Astrocyte (in vitro differentiated cells and primary cell): ENCODE measurements around the gene SEC22A. TPM values are rescaled to one million over a fixed set of nuclear protein-coding genes. Genes with fewer than 3 reads are reported as not detected.

Experiments
- DNase-seq: peaks from one replicate; pipeline ENCODE4 v3.0.0-alpha.2; 2010; ENCODE audit warnings: low read depth
- FAIRE-seq: peaks from 2 replicates; lab custom pipeline; 2011; peaks lifted over from hg19 to GRCh38; lab: Jason Lieb, UNC
- H2AFZ ChIP-seq: 2 replicates; pipeline ENCODE4 v1.6.0; 2012; ENCODE audit warnings: low read depth, low read length, inconsistent platforms
- H3K27ac ChIP-seq: 2 replicates; pipeline ENCODE4 v1.5.1; 2011; ENCODE audit warnings: low read depth, low read length, inconsistent platforms
- H3K27me3 ChIP-seq: 2 replicates; pipeline ENCODE4 v1.6.0; 2011; ENCODE audit warnings: low read length, inconsistent platforms; ENCODE audit not compliant: insufficient read depth
- H3K36me3 ChIP-seq: 2 replicates; pipeline ENCODE4 v1.5.1; 2011; ENCODE audit warnings: low read length, inconsistent platforms; ENCODE audit not compliant: insufficient read depth
- H3K4me1 ChIP-seq: 2 replicates; pipeline ENCODE4 v1.5.1; 2011; ENCODE audit warnings: low read length, inconsistent platforms; ENCODE audit not compliant: insufficient read depth
- H3K4me2 ChIP-seq: 2 replicates; pipeline ENCODE4 v1.6.0; 2012; ENCODE audit warnings: low read length, inconsistent platforms
- H3K4me3 ChIP-seq: 2 replicates; pipeline ENCODE4 v1.5.1; 2011; ENCODE audit warnings: low read depth, mild to moderate bottlenecking, low read length, inconsistent platforms; ENCODE audit not compliant: insufficient read depth
- H3K79me2 ChIP-seq: 2 replicates; pipeline ENCODE4 v1.6.0; 2012; ENCODE audit warnings: mild to moderate bottlenecking, low read length, inconsistent platforms; ENCODE audit not compliant: insufficient read depth
- H3K9ac ChIP-seq: 2 replicates; pipeline ENCODE4 v1.6.0; 2012; ENCODE audit warnings: mild to moderate bottlenecking, low read length, inconsistent platforms
- H3K9me3 ChIP-seq: 2 replicates; pipeline ENCODE4 v1.5.1; 2012; ENCODE audit warnings: low read depth, mild to moderate bottlenecking, low read length, inconsistent platforms; ENCODE audit not compliant: insufficient read depth
- H4K20me1 ChIP-seq: 2 replicates; pipeline ENCODE4 v1.6.0; 2012; ENCODE audit warnings: low read length, inconsistent platforms; ENCODE audit not compliant: insufficient read depth
- H3K27ac Mint-ChIP-seq: one replicate; pipeline ENCODE4 v1.8.0; 2021; ENCODE audit warnings: mild to moderate bottlenecking, mixed read lengths; ENCODE audit not compliant: unreplicated experiment
- H3K27me3 Mint-ChIP-seq: one replicate; pipeline ENCODE4 v1.8.0; 2021; ENCODE audit warnings: low read depth, mixed read lengths; ENCODE audit not compliant: unreplicated experiment
- H3K36me3 Mint-ChIP-seq: one replicate; pipeline ENCODE4 v1.8.0; 2021; ENCODE audit warnings: low read depth, mixed read lengths; ENCODE audit not compliant: unreplicated experiment
- H3K4me1 Mint-ChIP-seq: one replicate; pipeline ENCODE4 v1.8.0; 2021; ENCODE audit warnings: low read depth, mixed read lengths; ENCODE audit not compliant: unreplicated experiment
- H3K4me3 Mint-ChIP-seq: one replicate; pipeline ENCODE4 v1.8.0; 2021; ENCODE audit warnings: mild to moderate bottlenecking, moderate library complexity, mixed read lengths; ENCODE audit not compliant: unreplicated experiment
- H3K9me3 Mint-ChIP-seq: one replicate; pipeline ENCODE4 v1.8.0; 2021; ENCODE audit warnings: mild to moderate bottlenecking, mixed read lengths; ENCODE audit not compliant: unreplicated experiment
- EZH2 ChIP-seq: IDR thresholded peaks from 2 replicates; pipeline ENCODE4 v1.6.1; 2012; ENCODE audit warnings: mild to moderate bottlenecking, low read length, inconsistent platforms; ENCODE audit not compliant: insufficient read depth
- total RNA-seq: library from RNA; stranded (reverse); gene quantifications from 2 replicates; pipeline ENCODE4 v1.2.1, GENCODE V29; 2021
- TF ChIP-seq, protein P1 (sequence below): IDR thresholded peaks from 2 replicates; pipeline ENCODE4 v1.5.1; 2011; ENCODE audit warnings: low read depth, mild to moderate bottlenecking, inconsistent platforms, low read length, moderate library complexity; ENCODE audit not compliant: insufficient read depth

The SEC22A gene
- total RNA-seq, 1 donor from 2014 or later: 10.9 TPM

DNA sequence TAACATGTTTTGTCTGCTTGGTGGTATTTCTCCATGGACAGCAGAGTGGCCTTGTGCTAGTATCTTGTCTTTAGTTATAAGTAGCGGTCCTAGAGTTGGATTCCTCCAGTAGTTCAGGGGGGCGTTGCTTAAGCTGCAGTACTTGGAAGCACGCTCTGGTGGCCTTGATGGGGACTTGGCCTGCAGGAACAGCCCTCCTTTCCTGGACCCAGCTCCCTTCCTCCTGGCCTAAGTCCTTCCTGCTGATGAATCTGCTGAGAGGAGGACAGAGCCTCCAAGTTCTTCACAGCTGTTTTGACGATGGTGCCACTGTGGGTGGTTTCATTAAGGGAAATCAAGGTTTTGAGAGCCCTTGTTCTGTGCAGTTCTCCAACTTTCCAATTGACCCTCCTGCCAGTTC lies 38.6 kb upstream of the SEC22A start:
- Mint-ChIP-seq H3K4me3 (no peak overlapping the region), H3K27me3 (no peaks in the 10 kb centered on the region), H3K4me1 (peaks cover 5% of the 10 kb centered on the region), H3K36me3 (peaks cover 41% of the 10 kb centered on the region), H3K27ac (no peak overlapping the region), H3K9me3 (no peaks in the 10 kb centered on the region)
- no peaks in the 10 kb centered on the region for H3K4me1 ChIP-seq
- no peak for FAIRE-seq
- peaks cover 25% of the 10 kb centered on the region for H3K36me3 ChIP-seq
- no peak for DNase-seq
- H3K9me3 ChIP-seq: no peaks in the 10 kb centered on the region
- no peak overlapping the region for H3K4me2 ChIP-seq
- H3K9ac ChIP-seq: no peak overlapping the region
- H3K79me2 ChIP-seq: no peaks in the 10 kb centered on the region
- H4K20me1 ChIP-seq: peaks cover 7% of the 10 kb centered on the region
- TF ChIP-seq, protein P1, sequence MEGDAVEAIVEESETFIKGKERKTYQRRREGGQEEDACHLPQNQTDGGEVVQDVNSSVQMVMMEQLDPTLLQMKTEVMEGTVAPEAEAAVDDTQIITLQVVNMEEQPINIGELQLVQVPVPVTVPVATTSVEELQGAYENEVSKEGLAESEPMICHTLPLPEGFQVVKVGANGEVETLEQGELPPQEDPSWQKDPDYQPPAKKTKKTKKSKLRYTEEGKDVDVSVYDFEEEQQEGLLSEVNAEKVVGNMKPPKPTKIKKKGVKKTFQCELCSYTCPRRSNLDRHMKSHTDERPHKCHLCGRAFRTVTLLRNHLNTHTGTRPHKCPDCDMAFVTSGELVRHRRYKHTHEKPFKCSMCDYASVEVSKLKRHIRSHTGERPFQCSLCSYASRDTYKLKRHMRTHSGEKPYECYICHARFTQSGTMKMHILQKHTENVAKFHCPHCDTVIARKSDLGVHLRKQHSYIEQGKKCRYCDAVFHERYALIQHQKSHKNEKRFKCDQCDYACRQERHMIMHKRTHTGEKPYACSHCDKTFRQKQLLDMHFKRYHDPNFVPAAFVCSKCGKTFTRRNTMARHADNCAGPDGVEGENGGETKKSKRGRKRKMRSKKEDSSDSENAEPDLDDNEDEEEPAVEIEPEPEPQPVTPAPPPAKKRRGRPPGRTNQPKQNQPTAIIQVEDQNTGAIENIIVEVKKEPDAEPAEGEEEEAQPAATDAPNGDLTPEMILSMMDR: no peak
- no peak for TF ChIP-seq EZH2
- no peak overlapping the region for H3K27ac ChIP-seq
- H3K27me3 ChIP-seq: no peaks in the 10 kb centered on the region
- H2AFZ ChIP-seq: no peak overlapping the region
- H3K4me3 ChIP-seq: no peak overlapping the region

DNA sequence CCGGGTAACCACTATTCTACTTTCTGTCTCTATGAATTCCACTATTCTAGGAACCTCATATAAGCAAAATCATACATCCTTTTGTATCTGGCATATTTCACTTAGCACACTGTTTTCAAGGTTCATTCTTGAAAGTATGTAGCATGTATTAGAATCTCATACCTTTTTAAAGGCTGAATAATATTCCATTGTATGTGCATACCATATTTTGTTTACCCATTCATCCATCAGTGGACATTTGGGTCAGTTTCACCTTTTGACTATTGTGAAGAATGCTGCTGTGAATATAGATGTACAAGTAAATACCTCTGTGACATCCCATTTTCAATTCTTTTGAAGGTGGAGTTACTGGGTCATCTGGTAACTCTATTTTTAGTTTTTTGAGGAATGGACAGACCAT lies 36.6 kb upstream of the SEC22A start:
- H4K20me1 ChIP-seq: peaks cover 2% of the 10 kb centered on the region
- H3K4me1 Mint-ChIP-seq: peaks cover 15% of the 10 kb centered on the region
- no peak for TF ChIP-seq EZH2
- TF ChIP-seq, protein P1: no peak
- no peaks in the 10 kb centered on the region for H3K4me1 ChIP-seq
- no peak overlapping the region for H3K27ac Mint-ChIP-seq
- H3K36me3 Mint-ChIP-seq: peaks cover 35% of the 10 kb centered on the region
- no peaks in the 10 kb centered on the region for H3K9me3 ChIP-seq
- no peak overlapping the region for H3K4me2 ChIP-seq
- no peaks in the 10 kb centered on the region for H3K9me3 Mint-ChIP-seq
- H3K27me3 Mint-ChIP-seq: no peaks in the 10 kb centered on the region
- H3K36me3 ChIP-seq: peaks cover 23% of the 10 kb centered on the region
- H3K9ac ChIP-seq: no peak overlapping the region
- FAIRE-seq: no peak
- H3K79me2 ChIP-seq: no peaks in the 10 kb centered on the region
- no peak for DNase-seq
- no peak overlapping the region for H3K27ac ChIP-seq
- H3K4me3 ChIP-seq: no peak overlapping the region
- H3K4me3 Mint-ChIP-seq: no peak overlapping the region
- H3K27me3 ChIP-seq: no peaks in the 10 kb centered on the region
- H2AFZ ChIP-seq: no peak overlapping the region

DNA sequence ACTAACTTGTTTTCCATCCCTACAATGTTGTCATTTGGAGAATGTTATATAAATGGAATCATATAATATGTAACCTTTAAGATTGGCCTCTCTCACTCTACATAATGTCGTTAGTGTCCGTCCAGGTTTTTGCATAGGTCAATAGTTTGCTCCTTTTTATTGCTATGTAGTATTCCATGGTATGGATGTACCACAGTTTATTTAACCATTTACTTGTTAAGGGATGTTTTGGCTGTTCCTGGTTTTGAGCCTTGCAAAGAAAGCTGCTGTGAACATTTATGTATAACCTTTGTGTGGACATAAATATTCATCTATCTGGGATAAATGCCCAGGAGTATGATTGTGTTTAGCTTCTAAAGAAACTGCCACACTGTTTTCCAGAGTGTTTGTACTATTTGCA lies 34.1 kb upstream of the SEC22A start:
- TF ChIP-seq EZH2: no peak
- TF ChIP-seq, protein P1: no peak
- Histone ChIP-seq H3K4me2 (no peak overlapping the region), H3K9me3 (no peaks in the 10 kb centered on the region), H2AFZ (no peak overlapping the region), H3K4me1 (no peaks in the 10 kb centered on the region), H3K79me2 (no peaks in the 10 kb centered on the region), H3K36me3 (peaks cover 13% of the 10 kb centered on the region), H4K20me1 (peaks cover 2% of the 10 kb centered on the region), H3K9ac (no peak overlapping the region), H3K4me3 (no peak overlapping the region), H3K27me3 (no peaks in the 10 kb centered on the region), H3K27ac (no peak overlapping the region)
- Mint-ChIP-seq H3K9me3 (no peaks in the 10 kb centered on the region), H3K27ac (no peak overlapping the region), H3K4me1 (peaks cover 13% of the 10 kb centered on the region), H3K27me3 (no peaks in the 10 kb centered on the region), H3K4me3 (no peak overlapping the region), H3K36me3 (peaks cover 26% of the 10 kb centered on the region)
- FAIRE-seq (no peak), DNase-seq (no peak)
